Umbilical cord (tissue), 2 donors: Measurements from ENCODE around the gene DHRS4L2. TPM values are rescaled to one million over a fixed set of nuclear protein-coding genes. Genes with fewer than 3 reads are reported as not detected.
A peak's percentile ranks its signal among the peaks of the same experiment; 100 is the strongest.
"Not testable (repeated sequence)": the region's sequence is repeated elsewhere in the genome, so short reads cannot be mapped to it uniquely, and the experiment has no call there.

Source experiments
- DNase-seq: peaks from one replicate; pipeline ENCODE4 v3.0.0-alpha.2; 2015; ENCODE audit warnings: low spot score
- total RNA-seq: library from RNA; depleted of rRNA; stranded (reverse); fragments of >200 nt; gene quantifications from one replicate; pipeline ENCODE4 v1.2.3, GENCODE V29; 2014; ENCODE audit warnings: low replicate concordance; ENCODE audit not compliant: insufficient read depth

DHRS4L2 gene
- total RNA-seq, 1 donor from 2014 or later, result 13.2 TPM

DNA sequence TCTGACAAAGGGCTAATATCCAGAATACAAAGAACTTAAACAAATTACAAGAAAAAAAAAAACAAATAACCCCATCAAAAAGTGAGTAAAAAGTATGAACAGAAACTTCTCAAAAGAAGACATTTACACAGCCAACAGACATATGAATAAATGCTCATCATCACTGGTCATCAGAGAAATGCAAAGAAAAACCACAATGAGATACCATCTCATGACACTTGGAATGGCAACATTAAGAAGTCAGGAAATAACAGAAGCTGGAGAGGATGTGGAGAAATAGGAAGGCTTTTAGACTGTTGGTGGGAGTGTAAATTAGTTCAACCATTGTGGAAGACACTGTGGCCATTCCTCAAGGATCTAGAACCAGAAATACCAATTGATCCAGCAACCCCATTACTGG is 30.2 kb downstream of the DHRS4L2 start:
- not testable (repeated sequence) for DNase-seq

DNA sequence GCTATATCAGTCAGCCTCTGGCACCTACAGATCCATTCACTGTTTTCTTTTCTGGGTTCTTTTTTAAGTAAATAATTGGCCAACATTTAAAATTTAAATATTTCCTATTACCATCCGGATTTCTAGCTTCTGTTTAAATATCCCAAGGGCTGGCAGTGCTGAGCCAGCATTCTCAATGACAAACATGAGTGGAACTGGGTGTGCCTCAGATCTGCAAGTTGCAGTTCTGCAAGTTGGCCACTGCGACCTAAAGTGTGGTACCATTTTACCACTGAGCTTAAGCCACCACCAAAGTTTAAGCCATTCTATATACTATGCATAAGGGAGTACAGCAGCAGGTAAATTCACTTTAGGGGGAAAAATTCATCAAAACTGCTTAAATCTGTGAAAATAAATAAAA is 31.2 kb downstream of the DHRS4L2 start:
- not testable (repeated sequence) for DNase-seq

DNA sequence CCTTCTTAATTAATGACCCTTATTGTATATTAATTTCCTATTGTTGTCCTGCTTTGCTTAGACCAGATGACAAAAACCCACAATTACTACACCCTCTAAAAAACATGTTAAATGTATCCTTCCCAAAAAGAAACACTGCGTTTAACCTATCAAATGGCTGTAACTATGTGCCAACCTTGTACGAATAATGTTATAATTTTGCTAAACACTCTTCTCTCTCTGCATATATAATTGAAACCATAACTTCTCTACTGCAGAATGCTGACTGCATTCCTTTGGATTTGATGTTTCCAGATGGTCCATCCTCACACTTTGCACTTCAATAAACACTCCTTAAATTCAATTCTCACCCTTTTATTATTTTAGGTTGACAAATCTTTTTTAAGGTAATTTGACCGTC is 31.8 kb downstream of the DHRS4L2 start:
- DNase-seq, result not testable (repeated sequence)

DNA sequence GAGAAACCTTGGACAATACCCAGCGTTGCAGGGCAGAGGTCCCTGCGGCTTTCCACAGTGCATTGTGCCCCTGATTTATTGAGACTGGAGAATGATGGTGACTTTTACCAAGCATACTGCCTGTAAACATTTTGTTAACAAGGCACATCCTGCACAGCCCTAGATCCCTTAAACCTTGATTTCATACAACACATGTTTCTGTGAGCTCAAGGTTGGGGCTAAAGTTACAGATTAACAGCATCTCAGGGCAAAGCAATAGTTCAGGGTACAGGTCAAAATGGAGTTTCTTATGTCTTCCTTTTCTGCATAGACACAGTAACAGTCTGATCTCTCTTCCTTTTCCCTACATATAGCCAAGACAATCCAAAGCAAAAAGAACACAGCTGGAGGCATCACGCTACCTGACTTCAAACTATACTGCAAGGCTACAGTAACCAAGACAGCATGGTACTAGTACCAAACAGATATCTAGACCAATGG is 36.2 kb downstream of the DHRS4L2 start:
- not testable (repeated sequence) for DNase-seq

DNA sequence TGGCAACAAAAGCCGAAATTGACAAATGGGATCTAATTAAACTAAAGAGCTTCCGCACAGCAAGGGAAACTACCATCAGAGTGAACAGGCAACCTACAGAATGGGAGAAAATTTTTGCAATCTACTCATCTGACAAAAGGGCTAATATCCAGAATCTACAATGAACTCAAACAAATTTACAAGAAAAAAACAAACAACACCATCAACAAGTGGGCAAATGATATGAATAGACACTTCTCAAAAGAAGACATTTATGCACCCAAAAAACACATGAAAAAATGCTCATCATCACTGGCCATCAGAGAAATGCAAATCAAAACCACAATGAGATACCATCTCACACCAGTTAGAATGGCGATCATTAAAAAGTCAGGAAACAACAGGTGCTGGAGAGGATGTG is 41.0 kb downstream of the DHRS4L2 start:
- DNase-seq, result not testable (repeated sequence)

DNA sequence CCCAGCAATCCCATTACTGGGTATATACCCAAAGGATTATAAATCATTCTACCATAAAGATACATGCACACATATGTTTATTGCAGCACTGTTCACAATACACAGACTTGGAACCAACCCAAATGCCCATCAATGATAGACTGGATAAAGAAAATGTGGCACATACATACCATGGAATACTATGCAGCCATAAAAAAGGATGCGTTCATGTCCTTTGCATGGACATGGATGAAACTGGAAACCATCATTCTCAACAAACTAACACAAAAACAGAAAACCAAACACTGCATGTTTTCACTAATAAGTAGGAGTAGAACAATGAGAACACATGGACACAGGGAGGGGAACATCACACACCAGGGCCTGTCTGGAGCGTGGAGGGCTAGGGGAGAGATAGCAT is 42.6 kb downstream of the DHRS4L2 start:
- DNase-seq, result not testable (repeated sequence)

DNA sequence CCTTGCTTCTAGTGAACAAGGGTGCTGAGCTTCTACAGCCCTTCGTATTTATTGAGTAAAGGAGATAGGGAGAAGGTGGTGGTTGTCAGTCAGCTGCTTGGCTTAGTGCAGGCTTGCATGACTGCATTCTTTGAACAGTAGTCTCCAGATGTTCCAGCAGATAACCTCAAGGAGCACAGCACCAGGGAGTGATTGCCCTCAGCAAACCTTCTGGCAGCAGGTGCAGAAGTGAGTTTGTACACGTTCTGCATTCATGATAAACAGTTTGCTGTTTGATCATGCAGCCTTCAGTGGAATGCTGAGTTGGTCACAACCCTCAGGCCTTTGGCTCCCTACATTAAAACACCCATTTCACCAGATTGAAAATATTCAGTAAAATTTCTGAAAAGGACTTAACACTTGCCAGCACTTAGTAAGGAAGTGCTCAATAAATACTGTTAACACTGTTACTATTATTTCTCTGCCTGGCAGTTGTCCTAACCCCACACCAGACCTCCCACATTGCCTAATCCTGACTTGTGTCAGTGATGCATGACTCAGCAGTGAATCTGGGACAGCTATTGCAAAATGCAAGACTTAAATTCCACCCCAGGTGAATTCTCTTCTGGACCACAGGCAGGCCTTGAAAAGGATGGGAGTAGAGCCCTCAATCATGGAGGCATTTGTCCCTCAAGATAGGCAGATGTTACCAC is 44.1 kb downstream of the DHRS4L2 start:
- DNase-seq, result no peak

DNA sequence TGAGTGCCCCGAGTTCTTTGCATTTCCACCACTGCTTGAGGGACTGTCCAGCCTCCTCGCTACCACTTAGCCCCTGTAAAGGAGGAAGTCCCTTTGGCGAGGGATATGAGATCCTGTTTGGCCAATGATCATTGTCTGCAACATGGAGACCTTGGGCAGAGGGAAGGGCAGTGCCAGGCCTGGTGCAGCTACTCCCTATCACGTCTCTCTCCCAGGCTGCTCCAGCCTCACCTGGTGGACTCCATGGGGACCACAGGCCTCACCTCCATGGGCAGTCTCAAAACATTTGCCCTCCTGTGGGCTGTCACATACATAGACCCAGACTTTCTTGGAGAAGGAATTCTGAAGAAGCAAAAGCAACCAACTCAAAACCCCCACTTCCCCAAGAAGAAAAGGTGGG is 47.0 kb downstream of the DHRS4L2 start:
- DNase-seq, result not testable (repeated sequence)

DNA sequence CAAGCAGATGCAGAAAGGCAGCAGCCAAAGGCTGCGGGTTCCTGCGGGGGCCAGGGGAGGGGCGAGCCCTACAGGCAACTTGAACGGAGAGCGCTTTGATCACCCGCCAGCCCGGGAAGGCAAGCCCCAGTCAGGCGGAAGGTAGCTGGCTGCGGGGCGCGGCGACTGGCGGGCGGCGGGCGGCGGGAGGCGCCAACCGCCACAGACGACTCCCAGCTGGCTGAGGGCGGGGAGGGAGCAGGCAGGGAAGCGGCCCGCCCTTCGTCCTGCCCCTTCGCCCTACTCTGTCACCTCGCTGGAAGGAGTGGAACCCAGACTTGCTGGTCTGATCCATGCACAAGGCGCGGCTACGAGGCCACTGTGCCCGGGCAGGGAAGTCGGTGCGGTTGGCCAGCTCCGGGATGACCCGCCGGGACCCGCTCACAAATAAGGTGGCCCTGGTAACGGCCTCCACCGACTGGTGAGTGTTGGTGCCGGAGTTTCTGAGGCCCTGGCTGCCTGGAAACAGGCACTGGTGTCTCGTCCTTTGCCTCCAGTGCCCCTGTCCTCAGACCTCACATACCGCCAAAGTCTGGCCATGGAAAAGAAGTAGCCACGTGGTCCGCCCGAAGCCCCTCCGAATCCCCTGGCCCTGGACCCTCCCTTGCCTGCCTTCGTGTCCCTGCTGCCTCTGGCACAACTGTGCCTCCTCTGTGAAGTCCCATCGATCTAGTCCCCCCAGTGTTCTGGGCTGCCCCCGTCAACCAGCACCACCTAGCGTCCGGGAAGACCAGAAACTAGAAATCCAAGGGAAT is 47.6 kb downstream of the DHRS4L2 start:
- peak; percentile 90 for DNase-seq

DNA sequence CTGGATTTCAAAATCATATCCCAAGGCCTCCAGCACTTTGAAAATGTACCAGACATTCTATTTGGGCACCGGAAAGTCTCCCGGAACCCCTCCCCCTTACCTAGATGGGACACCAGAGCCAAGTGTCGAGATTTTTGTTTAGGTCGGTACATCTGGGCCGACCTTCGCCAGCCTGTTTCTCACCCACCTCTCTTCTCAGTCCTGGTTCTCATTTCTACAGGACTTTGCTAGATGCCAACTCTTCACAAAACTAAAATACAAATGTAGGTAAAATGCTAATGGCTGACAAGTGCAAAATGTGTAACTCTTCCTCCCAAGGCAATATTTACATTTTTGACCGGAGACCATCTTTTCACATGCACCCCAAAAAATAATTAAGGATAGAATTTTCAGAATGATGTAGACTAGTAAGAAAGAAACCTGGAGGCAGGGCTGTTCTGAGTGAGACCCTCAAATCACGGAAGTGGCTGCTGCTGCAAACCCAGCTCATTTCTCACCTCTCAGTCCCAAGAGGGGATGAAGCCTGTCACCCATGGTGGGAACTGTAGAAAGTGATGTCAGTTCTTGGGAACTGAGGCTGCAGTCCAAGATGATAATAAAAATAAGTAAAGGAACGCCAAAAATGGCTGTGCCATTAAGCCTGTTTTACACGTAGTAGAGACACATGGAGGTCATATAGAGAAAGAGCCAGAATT is 48.4 kb downstream of the DHRS4L2 start:
- not testable (repeated sequence) for DNase-seq

DNA sequence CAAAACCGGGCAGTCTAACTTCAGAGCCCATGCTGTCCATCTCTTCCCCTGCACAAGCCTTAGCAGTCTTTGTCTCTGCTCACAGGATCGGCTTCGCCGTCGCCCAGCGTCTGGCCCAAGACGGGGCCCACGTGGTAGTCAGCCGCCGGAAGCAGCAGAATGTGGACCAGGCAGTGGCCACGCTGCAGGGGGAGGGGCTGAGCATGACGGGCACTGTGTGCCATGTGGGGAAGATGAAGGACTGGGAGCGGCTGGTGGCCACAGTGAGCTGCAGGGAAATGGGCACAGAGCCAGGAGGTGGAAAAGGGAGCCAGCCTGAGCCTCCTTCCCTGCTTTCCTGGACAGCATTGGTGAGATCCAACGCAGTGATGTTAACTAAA is 48.9 kb downstream of the DHRS4L2 start:
- DNase-seq, result no peak

DNA sequence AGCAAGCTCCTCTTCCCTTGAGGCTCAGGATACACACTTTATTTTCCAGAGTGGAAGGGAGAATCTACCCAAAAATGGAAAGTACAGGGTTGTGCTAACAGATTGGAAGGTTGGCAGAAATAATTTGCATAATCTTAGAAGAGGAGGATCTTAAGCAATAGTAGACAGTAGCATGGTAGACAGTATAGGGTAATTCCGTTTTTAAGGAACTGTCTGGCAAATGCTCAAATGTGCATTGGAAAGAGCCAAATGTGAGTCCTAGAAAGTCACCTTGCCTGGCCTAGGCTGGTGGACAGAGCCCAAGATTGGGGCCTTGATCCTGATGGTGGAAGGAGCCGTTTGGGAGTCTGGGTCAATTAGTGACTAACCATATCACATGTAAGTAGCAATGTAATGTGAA is 50.0 kb downstream of the DHRS4L2 start:
- DNase-seq, result no peak

DNA sequence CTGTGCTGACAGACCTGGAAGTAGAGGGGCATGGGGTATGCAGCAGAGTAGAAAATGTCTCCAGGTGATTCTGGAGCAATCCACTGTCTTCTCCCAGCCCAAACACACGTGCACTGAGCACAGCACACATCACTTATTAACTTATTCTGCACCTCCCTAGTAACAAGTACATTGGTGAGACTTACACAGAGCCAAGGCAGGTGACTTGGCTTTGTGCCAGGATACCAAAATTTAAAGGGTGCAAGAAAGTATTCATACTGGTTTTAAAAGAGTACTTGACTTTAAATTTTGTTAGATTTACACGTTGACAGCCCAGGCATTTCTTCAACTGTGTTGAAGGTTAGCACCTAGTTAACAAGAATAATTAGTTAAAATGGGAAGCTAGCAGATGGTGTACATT is 52.0 kb downstream of the DHRS4L2 start:
- DNase-seq, result no peak

DNA sequence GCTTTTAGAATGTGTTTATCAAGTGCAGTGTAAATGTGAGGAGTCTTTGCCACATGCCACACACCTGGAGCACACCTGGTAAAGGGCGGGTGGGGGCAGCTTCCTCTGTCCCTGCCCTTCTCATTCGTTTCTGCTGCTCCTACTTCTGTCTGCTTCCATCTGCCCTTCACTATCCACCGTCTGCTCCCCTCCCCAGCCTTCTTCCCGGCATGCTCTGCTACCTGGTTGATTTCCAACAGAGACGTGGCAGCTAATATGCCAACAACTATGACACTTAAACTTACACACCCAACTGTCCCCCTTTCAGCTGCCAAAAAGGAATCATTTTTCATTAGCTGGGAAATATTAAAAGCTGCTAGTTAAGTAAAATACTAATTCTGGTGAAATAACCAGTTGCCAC is 54.0 kb downstream of the DHRS4L2 start:
- DNase-seq, result no peak

DNA sequence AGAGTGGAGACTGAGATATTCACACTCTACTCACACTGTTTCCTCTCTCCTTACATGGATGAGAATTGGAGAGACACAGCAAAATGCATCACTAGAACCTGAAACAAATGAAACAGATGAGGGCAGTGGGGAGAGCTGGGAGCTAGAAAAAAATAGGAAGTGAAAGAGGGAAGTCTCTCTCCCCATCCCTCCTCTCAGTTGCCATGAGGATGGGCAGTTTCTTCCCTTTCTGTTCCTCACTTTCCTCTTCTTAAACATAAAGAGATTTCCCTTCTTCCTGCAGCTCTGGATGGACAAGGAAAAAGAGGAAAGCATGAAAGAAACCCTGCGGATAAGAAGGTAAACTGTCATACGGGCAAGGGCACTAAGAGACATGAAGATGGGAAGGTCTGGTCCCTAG is 60.3 kb downstream of the DHRS4L2 start:
- DNase-seq, result not testable (repeated sequence)

DNA sequence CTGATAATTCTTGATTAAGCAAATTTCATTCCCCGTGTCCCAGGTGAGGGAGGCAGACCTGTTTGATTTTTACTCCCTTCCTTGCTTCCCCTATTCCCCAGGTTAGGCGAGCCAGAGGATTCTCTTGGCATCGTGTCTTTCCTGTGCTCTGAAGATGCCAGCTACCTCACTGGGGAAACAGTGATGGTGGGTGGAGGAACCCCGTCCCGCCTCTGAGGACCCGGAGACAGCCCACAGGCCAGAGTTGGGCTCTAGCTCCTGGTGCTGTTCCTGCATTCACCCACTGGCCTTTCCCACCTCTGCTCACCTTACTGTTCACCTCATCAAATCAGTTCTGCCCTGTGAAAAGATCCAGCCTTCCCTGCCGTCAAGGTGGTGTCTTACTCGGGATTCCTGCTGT is 62.0 kb downstream of the DHRS4L2 start:
- DNase-seq, result not testable (repeated sequence)

DNA sequence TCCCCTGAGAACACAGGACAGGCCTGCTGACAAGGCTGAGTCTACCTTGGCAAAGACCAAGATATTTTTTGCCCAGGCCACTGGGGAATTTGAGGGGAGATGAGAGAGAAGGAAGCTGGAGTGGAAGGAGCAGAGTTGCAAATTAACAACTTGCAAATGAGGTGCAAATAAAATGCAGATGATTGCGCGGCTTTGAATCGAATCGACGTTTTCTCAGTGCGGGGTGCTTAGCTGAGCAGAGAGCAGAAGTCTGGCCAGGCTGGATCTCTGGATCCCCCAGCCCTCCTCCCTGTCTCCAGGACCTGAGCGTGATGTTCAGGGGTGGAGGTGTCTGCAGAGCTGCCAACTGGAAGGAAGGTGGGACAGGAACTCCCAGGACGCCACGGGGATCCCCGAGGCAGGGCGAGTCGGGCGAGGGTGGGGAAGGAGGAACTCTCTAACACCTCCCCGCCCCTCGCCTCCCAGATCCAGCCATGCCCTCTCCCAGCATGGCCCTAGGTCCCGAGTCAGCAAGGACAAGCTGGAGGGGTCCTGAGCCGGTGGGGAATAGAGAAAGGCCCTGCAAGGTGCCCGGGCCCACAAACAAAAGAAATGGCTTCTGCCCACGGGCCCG is 62.6 kb downstream of the DHRS4L2 start:
- peak; percentile 17 for DNase-seq

DNA sequence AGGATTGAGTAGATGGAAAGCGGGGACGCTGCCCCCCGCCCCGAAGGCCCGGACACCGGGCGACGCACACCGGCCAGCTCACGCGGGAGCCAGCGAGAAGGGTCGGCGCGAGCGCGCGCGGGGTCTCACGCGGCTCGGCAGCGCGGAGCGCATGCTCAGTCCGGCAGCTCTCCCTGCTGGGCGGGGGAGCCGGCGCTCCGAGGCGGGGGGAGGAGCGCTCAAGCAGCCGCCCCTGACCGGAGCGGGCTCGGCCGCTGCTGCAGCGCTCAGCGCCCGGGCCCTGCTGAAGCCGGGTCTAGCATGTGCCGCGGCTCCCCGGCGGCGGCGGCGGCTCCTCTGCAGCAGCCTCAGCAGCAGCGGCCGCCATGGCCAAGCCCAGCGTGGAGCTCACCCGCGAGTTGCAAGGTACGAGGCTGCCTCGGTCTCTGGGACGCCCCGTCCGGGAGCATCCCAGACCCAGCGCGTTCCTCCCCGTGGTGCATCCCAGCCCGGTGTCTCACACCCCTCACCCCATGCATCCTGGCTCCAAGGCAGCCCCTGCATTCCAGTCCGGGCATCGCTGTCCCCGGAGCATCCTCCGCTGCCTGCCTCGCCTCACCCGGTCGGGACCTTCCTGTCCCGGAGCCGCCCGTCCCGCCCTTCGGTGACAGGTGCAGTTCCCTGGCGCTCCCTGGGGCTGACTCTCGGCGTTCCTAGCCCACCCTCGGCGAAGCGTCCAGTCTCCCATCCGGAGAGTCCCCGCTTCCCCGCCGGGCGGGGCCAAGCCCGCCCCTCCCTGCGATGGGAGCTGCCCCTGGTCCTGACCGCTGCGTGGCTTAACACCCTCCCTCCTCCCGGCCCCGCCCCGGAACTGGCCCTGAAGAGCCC is 63.3 kb downstream of the DHRS4L2 start, which contains the start of gene CARMIL3:
Gene CARMIL3, plus strand, starts transcription at position 221 of the 867 bp plus-strand sequence. Its CDS starts 145 bp downstream, at position 366.
- DNase-seq, result peak; percentile 73

DNA sequence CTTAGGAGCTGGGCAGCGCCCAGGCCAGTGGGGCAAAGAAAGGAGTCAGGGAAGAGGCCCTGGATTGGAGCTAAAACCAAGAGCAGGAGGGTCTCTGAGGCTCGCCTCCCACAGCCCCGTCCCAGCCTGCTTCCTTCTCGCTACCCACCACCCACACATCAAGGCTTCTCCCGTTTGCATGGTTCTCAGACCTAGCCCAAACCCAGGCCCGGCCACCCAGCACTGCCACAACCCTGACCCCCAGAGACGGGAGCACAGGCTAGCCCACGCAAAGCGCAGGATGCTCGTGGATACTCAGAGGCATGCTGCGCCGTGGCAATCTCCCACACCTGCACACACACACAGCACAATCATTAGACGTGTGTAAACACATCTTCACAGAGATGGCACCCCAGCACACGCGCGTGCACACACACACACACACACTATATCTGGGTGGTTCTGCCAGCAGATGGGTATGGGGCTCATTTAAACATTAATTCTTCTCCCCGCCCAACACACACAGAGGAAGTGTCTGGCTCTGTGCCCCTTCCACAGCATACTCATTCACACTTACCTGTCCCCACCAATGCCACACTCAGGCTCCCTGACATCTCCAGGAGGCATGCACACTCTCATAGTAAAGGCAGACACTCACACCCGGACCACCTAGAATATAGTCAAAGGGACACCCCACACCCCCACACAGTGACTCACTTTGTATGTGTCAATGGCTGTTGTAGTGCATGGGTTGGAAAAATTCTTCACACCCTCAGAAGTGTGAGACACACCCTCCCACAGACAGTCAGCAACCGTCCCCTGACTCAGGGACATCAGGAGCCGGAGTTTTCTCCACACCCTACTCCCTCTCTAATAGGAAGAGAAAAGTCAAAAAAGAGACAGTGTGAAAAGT is 64.2 kb downstream of the DHRS4L2 start:
- no peak for DNase-seq
